Peyer's patch (tissue), 4 donors: ENCODE results near the gene HACD2.

Source experiments
- CTCF ChIP-seq, 6 experiments: fragments of 450-650 bp in 4 of 6; fragments of 200-600 bp in 2 of 6; sonication (generic) in 1 of 6; IDR thresholded peaks; one replicate each; pipeline ENCODE4 v1.5.1; 2017 to 2019; ENCODE audit warnings: antibody characterized with exemption in 6 of 6, mild to moderate bottlenecking in 3 of 6, moderate library complexity in 1 of 6
- POLR2A ChIP-seq, 2 donors: fragments of 450-650 bp; IDR thresholded peaks; one replicate each; pipeline ENCODE4 v1.5.1; 2017; ENCODE audit warnings: antibody characterized with exemption in 2 of 2, mild to moderate bottlenecking in 2 of 2, moderate library complexity in 2 of 2

GRCh38 chr3:123459862-123460261 is 125.0 kb downstream of the HACD2 start:
- TF ChIP-seq CTCF (IDR thresholded peaks at IDR 0.05) (no peak), POLR2A (IDR thresholded peaks at IDR 0.05) (no peak)
